GM19463 (cell line): ENCODE results near the gene PLCB4.

Experiments
- ATAC-seq: cut with Tn5 transposase; IDR thresholded peaks from one replicate; pipeline ENCODE4 v1.9.1; 2021; ENCODE audit warnings: mild to moderate bottlenecking, moderate library complexity; ENCODE audit not compliant: unreplicated experiment

The PLCB4 gene

DNA sequence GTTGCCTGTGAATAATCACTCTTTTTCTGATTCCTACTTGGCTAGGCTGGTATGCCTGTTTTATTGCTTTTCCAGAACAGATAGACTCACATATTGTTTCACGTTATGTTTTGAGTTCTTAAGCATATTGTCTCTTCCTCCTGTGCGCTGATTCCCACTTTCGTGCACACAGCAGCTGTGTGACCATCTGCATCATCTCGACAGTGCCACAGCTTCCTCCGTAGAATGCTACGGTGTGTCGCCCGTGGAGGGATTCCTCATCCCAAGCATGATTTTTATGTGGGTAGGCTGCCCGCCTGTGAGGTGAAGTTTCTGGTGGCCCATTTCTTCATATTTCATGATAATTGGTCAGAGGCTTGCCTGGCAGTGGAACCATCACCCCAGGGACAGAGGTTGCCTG lies 31.8 kb downstream of the PLCB4 start:
- no peak for ATAC-seq

DNA sequence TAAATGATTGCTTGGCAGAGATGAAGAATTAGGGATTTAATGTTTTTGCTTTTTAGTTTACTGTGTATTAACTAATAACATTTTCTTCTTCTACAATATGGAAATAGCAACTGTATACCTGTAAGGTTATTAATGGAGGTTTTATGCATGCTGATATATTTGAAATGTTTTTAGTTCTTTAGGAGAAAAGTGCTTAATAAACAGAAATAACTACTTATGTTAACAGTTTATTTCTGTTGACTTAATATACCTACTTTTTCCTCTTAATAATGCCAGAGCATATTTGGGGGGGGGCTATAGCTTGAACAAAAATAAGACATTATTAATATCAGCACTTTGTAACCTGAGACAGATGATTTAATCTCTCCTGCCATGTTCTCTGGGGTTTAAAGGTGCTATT lies 33.6 kb downstream of the PLCB4 start:
- no peak for ATAC-seq

DNA sequence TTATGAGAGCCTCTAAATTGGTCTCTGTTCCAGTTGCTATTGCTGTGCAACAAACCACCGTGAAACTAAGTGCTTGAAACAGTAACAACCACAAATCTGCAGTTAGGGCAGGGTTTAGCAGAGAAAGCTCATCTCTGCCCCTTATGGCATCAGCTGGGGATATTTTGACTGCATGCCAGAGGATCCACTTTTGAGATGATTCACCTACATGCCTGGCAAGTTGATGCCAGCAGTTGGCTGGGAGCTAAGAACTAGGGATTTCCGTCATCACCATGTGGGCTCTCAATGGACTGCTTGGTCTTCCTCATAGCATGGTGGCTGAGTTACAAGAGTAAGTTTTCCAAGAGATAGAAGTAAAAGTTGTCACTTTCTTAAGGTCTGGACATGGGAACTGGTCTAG lies 35.1 kb downstream of the PLCB4 start:
- no peak for ATAC-seq

DNA sequence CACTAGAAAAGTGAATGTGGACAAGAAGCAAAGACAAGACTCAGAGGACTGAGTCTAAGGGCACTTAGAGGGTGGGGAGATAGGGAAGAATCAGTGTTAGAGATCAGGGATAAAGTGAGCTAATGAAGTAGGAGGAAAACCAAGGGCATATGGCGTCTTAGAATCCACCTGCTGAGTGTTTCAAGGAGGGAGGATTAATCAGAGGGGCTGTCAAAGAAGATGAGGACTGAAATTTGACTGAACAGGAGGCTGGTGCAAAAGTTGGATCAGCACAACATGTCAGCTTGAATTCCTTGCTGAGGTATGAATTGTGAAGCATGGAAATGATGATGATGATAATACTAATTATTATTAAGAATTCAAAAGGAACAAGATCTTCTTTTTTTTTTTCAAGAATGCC lies 39.4 kb downstream of the PLCB4 start:
- ATAC-seq: no peak

DNA sequence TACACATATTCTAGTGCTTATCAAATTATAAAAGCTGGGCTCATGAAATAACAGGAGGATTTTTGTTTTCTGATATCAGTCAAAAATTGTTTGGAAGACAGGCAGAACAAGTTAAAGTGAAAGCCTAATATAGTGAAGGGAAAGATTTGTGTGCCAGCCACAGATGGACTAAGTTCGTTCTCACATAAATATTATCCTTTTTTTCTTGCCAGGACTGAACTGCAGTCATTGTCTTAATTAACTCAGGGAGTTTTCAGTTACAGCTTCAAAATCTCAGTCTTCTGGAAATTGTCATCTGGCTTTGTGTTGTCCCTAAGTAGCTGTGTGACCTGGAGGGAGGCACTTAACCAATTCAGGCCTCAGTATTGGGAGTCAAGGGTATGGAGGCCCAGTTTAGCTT lies 40.7 kb downstream of the PLCB4 start:
- no peak for ATAC-seq

DNA sequence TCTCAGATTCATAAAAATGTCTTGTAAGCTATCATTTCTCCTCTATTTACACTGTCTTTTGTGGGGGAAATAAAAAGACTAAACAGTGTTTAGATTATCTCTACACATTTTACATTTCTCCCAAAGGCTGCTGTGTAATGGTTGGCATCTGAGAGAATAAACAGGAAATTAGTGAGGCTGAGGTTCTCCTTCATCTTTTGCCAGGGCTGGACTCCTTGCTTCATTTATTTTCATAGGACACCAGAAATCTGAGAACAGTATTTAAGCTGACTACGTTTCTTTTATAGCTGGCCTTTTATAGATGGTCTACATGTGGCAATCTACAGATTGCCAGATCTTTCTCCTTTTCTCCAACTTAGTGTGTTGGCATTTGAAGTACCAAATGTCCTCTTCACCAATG lies 41.5 kb downstream of the PLCB4 start:
- no peak for ATAC-seq

DNA sequence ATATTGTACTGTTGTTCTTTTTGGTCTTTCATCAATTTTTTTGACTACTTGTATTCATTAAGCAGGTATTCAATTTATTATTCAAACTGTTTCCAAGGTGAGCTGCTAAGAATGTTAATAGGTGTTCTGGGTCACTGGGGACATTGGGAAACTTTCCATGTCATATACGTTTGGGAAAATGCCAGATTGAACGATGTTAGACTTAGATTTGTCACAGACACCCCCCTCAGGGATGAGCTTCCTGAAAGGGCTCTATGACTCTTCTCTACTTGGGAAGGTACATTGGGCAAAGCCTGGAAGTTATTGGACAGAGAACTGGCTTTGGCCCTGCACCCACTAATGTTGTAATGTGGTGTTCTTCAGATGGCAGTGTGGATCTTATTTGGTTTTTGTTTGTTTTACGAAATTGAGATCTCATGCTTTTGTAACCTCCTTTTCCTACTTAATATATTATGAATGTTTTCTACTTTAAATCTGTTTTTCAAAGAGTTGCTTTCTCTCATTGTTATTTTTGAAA lies 42.1 kb downstream of the PLCB4 start:
- ATAC-seq: no peak

DNA sequence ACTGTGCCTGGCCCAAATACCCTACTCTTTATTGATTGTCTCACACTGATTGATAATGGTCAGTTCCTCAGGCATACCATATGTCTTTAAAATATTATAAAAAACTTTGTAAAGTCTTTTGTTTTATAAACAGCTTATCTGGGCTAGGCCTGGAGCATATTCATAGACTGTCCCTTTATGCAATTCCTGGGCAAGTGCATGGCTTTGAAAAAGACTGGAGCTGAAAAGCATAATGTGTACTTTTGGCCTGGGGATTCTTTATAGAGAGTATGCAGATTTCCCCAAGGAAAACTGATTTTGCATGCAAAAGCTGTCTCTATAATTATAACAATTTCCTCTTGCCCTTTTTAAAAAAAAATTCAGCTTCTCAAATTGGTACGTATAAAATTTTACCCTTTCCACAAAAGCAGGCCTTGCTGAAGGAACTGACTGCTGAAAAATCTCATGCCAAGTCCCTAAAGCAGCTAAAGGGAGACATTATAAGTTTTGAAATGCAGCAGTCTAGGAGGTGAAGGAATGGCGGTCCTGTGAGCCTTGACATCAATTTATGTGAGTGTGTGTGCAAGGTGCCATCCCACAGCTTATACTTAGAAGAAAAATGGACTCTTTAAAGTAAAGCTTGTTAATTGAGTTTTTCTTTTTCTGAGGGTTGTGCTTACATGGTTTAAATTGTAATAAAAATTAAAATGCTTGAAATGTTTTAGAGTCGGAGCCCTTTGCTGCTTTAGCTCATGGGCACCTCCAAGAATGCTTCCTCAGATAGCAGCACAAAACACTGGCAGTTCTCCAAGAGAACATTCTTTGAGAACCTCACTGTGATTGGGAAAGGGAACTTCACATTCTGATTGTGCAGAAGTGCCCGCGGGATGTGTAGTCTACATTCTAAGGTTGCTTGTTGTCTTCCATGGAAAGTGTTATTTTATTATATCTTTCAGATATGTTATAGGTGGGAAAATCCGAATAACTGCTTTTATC lies 43.9 kb downstream of the PLCB4 start:
- ATAC-seq: no peak

DNA sequence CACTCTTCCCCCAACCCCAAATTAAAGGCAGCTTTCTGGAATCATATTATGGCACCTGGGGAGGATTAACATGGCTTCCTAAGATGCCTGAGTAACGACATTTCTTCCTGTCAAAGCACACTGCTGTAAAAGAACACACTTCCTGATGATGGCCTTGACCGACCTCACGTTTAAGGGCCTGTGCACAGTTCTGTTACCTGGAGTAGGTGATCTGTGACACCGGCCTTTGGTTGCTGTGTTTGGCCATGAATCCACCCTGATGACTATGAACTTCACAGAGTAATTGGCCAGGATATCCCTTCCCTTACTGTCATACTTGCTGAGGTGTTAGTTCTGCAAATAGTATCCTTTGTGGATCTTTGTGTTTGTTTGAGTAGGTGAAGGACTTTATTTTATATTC lies 45.8 kb downstream of the PLCB4 start:
- ATAC-seq: no peak

DNA sequence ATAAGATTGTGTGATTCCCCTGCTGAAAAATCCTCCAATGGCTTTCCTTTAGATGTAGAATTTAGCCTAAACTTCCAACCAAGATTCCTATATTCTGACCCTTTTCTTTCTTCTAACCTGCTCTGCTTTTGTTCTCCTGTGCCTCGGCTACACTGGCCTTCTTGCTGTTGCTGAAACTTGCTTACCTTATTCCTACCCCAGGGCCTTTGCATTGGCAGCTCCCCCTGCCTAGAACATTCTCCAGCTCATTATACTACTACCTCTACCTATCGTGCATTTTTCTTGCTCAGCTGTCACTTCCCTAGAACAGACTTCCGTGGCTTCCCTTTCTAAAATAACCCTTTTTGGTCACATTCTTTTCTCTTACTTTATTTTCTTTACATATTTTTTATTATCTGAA lies 48.7 kb downstream of the PLCB4 start:
- ATAC-seq: no peak

DNA sequence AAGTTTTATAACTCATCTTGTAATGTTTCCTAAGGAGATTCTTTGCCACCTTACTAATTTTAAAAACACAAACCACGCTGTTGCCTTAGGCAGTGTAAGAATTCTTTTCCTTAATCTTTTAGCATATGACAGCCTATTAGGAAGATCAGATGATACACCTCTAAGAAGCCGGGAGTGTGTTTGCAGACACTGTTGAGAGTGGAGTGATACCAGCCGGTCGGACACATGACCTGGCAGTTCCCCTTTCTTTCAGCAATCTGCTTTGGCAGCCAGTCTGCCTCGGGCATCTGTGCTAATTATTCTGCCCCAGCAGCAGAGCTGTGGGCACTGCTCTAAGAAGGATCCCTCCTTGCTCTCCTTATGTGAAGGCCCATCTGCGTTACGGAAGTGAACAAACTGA lies 50.9 kb downstream of the PLCB4 start:
- ATAC-seq: no peak

DNA sequence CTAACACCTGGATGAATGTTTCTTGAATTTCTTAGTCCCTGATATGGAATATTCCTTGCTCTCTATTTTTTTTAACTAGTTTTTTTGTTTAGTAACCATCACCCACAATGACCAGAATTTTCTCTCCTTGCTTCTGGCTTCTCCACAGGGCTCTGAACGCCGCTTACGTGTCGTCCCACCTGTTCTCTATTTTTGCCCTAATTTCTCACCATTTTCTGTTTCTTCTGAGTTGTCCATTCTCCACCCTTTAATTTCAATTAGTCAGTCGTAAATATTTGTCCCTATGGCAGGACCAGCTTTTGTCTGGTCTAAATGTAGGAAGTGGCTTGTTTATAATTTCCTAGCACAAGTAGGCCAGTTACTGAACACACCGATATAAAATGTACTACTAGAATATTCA lies 52.3 kb downstream of the PLCB4 start:
- no peak for ATAC-seq

DNA sequence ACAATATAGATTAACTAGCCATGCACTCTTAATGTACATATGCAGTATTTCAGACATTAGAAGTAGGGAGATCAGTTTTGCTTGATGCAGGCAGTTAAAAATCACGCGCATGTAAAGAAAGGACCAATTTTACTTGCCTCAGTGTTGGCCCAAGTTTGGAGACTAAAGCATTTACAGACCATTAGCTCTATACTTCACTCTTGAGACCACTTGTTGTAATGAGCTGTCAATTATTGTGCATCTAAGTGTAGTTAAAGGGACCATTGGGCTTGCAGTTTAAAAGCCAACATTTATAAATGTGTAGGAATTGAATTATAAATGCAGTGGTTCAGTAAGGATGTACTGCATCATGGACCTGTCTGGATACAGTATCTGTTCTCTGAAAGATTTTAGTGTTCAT lies 53.7 kb downstream of the PLCB4 start:
- no peak for ATAC-seq

DNA sequence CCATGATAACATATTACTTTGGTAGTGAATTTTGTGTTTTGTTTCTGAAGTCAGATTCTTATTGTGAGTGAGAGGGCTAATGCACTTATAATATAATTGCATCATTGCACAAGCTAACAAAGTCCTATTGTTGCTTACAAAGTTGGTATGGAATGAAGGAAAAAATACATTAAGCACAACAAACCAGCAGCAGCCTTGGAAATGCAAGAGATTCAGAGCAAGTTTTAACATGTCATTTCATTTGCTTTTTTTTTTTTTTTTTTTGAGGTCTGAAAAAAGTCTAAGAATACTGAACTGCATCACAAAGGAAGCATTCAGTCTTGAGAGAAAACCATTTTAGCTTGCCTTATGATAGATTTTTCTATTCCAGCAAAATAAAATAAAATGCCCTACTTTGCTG lies 57.6 kb downstream of the PLCB4 start:
- no peak for ATAC-seq

DNA sequence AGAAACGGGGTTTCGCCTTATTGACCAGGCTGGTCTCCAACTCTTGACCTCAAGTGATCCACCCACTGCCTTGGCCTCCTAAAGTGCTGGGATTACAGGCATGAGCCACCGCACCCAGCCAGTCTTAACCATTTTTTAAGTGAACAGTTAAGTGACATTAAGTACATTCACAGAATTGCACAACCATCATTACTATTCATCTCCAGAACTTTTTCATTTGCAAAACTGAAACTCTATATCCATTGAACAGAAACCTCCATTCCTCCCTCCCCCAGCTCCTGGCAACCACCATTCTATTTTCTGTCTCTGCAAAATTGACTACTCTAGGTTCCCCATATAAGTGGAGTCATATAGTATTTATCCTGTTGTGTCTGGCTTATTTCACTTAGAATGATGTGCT lies 59.7 kb downstream of the PLCB4 start:
- ATAC-seq: no peak

DNA sequence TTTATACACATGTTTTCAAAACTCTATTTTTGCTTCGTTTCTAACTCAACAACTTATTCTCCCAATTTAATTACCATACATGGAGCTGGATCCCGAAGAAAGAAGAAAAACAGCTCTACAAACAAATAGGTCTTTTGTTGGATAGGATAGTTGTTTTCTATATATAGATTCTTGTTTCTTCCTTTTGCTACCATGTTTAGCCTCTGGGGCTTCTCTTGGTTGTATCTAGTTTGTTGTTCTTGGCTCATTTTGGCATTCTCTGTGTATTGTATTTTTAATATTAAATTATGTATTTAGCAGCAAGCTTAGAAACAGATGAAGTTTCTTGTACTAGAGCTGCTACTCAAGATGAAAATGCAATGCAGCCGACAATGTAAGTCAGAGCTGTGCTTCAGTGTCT lies 60.9 kb downstream of the PLCB4 start:
- no peak for ATAC-seq

DNA sequence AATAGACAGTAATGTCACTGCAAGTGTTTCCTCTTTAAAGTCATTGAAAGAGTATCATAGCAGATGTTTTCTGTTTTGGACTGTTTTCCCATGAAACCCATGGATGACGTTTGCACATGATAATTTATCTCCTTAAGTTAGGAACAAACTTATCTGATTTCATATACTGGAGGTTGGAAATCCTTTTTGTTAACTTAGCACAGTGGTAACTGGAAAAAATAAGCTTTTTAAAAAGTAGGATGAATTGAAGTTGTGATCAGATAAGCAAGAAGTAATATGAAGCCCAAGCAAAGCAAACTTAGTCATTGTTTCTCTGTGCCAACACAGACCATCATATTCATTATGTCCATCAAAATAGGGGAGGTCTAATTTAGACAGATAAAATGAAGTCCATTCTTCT lies 61.6 kb downstream of the PLCB4 start:
- no peak for ATAC-seq

DNA sequence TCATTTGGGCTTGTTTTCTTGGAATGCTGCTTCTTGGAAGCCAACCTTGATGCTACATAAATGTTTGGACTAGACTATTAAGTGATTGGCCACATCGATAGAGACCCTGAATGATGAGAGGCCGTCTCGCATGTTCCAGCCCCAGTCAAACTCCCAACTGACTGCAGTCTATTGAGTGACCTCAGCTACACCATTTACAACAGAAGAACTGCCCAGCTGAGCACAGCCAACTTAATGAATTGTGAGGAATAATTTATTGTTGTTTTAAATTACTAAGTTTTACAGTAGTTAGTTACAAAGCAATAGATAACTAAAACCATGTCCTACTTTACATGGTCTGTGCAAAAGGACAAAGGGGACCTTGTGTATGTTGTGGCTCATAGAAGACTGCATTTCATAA lies 63.0 kb downstream of the PLCB4 start:
- ATAC-seq: no peak

DNA sequence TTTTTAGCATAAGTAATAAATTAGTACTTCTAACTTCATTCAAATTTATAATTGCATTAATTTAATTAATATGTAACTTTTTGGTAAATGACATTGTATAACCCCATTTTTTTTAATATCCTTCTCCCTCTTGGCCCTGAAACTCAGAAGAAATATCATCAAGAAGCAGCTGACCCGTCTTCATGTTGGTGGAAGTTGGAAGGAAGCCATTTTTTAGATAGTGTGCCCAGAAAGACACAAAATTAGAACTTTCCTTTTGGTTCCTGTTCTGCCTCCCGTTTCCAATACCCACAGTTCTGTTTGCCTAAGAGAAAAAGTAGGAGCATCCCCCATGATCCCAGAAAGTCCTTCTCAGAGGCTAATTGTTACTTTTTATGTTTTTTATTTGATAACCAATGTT lies 65.5 kb downstream of the PLCB4 start:
- no peak for ATAC-seq

DNA sequence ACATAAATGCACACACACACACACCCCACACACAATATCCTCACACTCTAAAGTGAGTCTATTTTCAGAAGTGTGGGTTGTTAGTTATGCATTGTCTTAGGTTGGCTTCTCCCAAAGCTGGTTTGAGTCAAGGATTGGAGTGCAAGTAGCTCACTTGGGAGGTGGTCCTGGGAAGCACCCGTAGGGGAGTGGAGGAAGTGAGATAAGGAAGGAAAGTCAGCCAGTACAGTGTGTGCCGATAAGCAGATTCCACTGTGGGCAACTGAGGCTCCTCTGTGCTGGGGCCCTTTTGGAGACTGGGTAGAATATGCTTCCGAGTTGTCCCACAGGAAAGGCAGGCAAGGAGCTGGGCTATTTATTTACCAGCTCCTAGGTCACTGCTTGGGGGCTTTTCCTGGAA lies 67.2 kb downstream of the PLCB4 start:
- ATAC-seq: no peak

DNA sequence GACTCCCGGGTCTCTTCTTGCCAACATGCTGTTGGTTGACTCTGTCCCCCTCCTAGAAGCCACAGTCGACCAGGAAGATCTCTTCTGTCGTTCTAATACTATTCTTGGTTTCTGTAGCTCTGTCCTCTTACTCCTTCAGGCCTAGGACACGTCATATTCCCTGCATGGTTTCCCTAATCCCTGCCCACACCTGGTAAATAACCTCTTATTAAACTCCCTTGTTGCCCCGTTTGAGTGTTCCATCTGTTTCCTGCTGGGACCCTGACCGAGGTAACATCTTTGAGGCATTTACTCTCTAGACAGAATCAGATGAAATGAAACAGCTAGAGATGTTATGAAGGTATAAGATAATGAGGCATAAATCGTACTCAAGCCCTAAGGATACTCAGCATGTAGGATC lies 68.1 kb downstream of the PLCB4 start:
- ATAC-seq: no peak

DNA sequence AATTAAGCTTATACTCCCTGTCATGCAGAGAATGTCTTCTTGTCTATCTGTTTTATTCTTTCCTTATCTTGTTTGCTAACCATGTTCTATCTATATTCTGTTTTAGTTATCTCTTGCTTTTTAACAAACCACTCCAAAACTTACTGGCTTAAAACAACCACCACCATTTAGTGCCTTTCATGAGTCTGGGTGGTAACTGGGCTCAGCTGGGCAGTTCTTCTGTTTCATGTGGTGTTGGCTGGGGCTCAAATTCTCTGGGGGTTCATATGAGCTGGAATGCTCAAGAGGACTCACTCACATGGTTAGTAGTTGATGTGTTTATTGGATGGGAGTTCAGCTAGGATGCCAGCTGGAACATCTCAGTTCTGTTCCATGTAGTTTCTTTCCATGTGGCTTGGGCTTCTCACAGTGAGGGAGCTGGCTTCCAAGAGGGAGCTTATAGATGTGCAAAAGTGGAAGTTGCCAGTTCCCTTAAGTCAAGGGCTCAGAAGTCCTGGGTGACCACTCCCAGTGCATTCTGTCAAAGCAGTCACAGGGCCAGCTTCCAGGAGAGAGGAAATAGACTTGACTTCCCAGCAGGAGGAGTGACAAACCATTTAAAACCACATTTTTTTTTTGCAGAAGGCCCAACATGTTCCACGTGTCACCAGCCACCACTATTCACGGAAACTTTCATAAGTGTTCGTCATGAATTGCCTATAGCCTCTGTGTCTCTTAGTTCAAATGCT lies 70.4 kb downstream of the PLCB4 start:
- no peak for ATAC-seq
